Body of pancreas (tissue), 4 donors: Measurements from ENCODE around the gene ARHGEF37.

ENCODE experiments used
- POLR2A ChIP-seq, 3 donors: fragments of 450-650 bp; IDR thresholded peaks; one replicate each; pipeline ENCODE4 v1.6.1; 2016; ENCODE audit warnings: antibody characterized with exemption in 3 of 3, mild to moderate bottlenecking in 2 of 3
- TF ChIP-seq, protein P1 (sequence below), 7 experiments: fragments of 450-650 bp in 4 of 7; fragments of 200-600 bp in 3 of 7; sonication (generic) in 3 of 7; IDR thresholded peaks; one replicate each; pipeline ENCODE4 v1.5.1; 2016 to 2019; ENCODE audit warnings: antibody characterized with exemption in 7 of 7

DNA sequence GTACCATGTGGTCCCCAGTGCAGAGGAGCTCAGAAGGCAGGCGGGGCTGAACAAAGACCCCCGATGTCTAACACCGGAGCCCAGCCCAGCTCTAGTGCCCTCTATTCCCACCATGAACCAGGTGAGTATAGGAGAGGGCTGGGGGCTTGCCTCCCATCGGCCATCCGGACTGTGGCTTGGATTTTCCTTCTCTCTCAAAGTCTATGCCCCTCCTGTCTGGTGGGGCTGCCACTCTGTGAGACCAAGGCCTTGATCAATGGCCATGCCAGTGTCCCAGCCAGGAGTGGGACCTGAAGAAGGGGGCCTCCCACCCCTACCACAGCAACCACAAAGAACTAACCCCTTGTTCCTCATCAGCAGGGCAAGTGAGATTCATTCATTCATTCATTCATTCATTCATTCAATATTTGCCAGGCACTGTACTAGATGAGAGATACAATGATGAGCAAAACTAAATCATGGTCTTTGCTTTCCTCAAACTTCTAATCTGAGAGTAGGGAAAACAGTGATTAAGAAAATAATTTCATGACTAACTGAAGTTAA lies 47.6 kb downstream of the ARHGEF37 start:
- TF ChIP-seq, protein P1, sequence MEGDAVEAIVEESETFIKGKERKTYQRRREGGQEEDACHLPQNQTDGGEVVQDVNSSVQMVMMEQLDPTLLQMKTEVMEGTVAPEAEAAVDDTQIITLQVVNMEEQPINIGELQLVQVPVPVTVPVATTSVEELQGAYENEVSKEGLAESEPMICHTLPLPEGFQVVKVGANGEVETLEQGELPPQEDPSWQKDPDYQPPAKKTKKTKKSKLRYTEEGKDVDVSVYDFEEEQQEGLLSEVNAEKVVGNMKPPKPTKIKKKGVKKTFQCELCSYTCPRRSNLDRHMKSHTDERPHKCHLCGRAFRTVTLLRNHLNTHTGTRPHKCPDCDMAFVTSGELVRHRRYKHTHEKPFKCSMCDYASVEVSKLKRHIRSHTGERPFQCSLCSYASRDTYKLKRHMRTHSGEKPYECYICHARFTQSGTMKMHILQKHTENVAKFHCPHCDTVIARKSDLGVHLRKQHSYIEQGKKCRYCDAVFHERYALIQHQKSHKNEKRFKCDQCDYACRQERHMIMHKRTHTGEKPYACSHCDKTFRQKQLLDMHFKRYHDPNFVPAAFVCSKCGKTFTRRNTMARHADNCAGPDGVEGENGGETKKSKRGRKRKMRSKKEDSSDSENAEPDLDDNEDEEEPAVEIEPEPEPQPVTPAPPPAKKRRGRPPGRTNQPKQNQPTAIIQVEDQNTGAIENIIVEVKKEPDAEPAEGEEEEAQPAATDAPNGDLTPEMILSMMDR (IDR thresholded peaks at IDR 0.05), result no peak
- TF ChIP-seq POLR2A (IDR thresholded peaks at IDR 0.05), result no peak
